H1 (cell line): Measurements from ENCODE around the gene OR2Y1. TPM values are rescaled to one million over a fixed set of nuclear protein-coding genes. Genes with fewer than 3 reads are reported as not detected.

ENCODE experiments used
- CTCF ChIA-PET: fragments of 300-600 bp; sonication (Branson Sonifier 250); formaldehyde crosslinking; loops from one replicate; lab custom pipeline; 2021; ENCODE audit not compliant: partially characterized antibody; lab: Charles Lee
- POLR2A ChIA-PET: fragments of 300-600 bp; sonication (Branson Sonifier 250); formaldehyde crosslinking; loops from one replicate; lab custom pipeline; 2021; ENCODE audit warnings: inconsistent platforms; ENCODE audit not compliant: partially characterized antibody; lab: Charles Lee
- DNase-seq, 2 experiments: peaks; one replicate each; pipeline versions ENCODE4 v3.0.0 to v3.0.0-alpha.2; 2010 to 2022; ENCODE audit warnings: low spot score in 2 of 2, low read depth in 1 of 2, mixed read lengths in 1 of 2
- FAIRE-seq: peaks from 2 replicates; lab custom pipeline; 2011; peaks lifted over from hg19 to GRCh38; lab: Jason Lieb, UNC
- H2AFZ ChIP-seq: 2 replicates; pipeline ENCODE4 v1.8.1; 2012; ENCODE audit warnings: low read length, inconsistent platforms
- H2AK5ac ChIP-seq: 2 replicates; pipeline ENCODE4 v1.6.1; 2013; ENCODE audit warnings: low read depth, low read length
- H2BK120ac ChIP-seq: replicated peaks from 2 replicates; pipeline ENCODE3; 2013; ENCODE audit warnings: low read depth, low read length, inconsistent platforms
- H2BK12ac ChIP-seq: 2 replicates; pipeline ENCODE4 v1.6.1; 2013; ENCODE audit warnings: low read depth, low read length
- H2BK15ac ChIP-seq: 2 replicates; pipeline ENCODE4 v1.6.1; 2013; ENCODE audit warnings: low read length
- H2BK20ac ChIP-seq: 2 replicates; pipeline ENCODE4 v1.6.1; 2013; ENCODE audit warnings: low read length
- H2BK5ac ChIP-seq: 2 replicates; pipeline ENCODE4 v1.6.1; 2013; ENCODE audit warnings: low read depth, low read length
- H3K14ac ChIP-seq: 2 replicates; pipeline ENCODE4 v1.6.1; 2013; ENCODE audit warnings: inconsistent platforms; ENCODE audit not compliant: insufficient read length
- H3K18ac ChIP-seq: 2 replicates; pipeline ENCODE4 v1.6.1; 2013; ENCODE audit warnings: low read length; ENCODE audit errors: extremely low read depth
- H3K23ac ChIP-seq: 2 replicates; pipeline ENCODE4 v1.6.1; 2013; ENCODE audit warnings: inconsistent platforms; ENCODE audit not compliant: insufficient read length
- H3K23me2 ChIP-seq: 2 replicates; pipeline ENCODE4 v1.6.1; 2013; ENCODE audit warnings: low read depth, low read length
- H3K27ac ChIP-seq: 2 replicates; pipeline ENCODE4 v1.6.1; 2011; ENCODE audit warnings: low read depth, low read length, inconsistent platforms
- H3K27me3 ChIP-seq, 4 experiments: replicated peaks in 1 of 4; 1 replicate in 1 of 4; 2 replicates in 3 of 4; pipeline versions ENCODE4 v1.6.1 to v1.8.1; 2011 to 2013; ENCODE audit warnings: low read length in 3 of 4, mild to moderate bottlenecking in 3 of 4, inconsistent platforms in 2 of 4, mixed read lengths in 2 of 4, moderate library complexity in 1 of 4; ENCODE audit not compliant: control insufficient read depth in 3 of 4, insufficient read depth in 3 of 4; ENCODE audit errors: extremely low read depth in 1 of 4
- H3K36me3 ChIP-seq, 4 experiments: 2 replicates each; pipeline versions ENCODE4 v1.6.1 to v1.8.1; 2011 to 2013; ENCODE audit warnings: mild to moderate bottlenecking in 4 of 4, low read length in 3 of 4, moderate library complexity in 2 of 4, control low read depth in 1 of 4, inconsistent platforms in 1 of 4; ENCODE audit not compliant: insufficient read depth in 4 of 4, control insufficient read depth in 2 of 4
- H3K4ac ChIP-seq: replicated peaks from 2 replicates; pipeline ENCODE3; 2013; ENCODE audit warnings: low read length, low read depth, mixed read lengths, inconsistent platforms; ENCODE audit not compliant: insufficient read length
- H3K4me1 ChIP-seq, 4 experiments: replicated peaks in 1 of 4; 1 replicate in 1 of 4; 2 replicates in 3 of 4; pipeline versions ENCODE4 v1.6.1 to v1.8.1; 2011 to 2013; ENCODE audit warnings: low read length in 3 of 4, inconsistent platforms in 2 of 4, mixed read lengths in 1 of 4; ENCODE audit not compliant: insufficient read depth in 4 of 4, control insufficient read depth in 3 of 4
- H3K4me2 ChIP-seq, 2 experiments: 2 replicates each; pipeline versions ENCODE4 v1.6.1 to v1.8.1; 2011 to 2013; ENCODE audit warnings: low read depth in 2 of 2, low read length in 2 of 2, control low read depth in 1 of 2, inconsistent platforms in 1 of 2, mild to moderate bottlenecking in 1 of 2; ENCODE audit not compliant: insufficient read depth in 1 of 2
- H3K4me3 ChIP-seq, 4 experiments: fragments of 200-600, 300-600 bp in 1 of 4; sonication (generic), shearing (Covaris generic), sonication (Bioruptor Twin) in 1 of 4; 2 replicates each; pipeline versions ENCODE4 v1.5.1 to v1.8.1; 2011 to 2016; ENCODE audit warnings: low read length in 4 of 4, low read depth in 3 of 4, control low read depth in 2 of 4, inconsistent platforms in 2 of 4, mild to moderate bottlenecking in 2 of 4, mixed read lengths in 1 of 4, moderate library complexity in 1 of 4; ENCODE audit not compliant: insufficient read depth in 2 of 4; ENCODE audit errors: extremely low read depth in 1 of 4
- H3K56ac ChIP-seq: replicated peaks from 2 replicates; pipeline ENCODE3; 2013; ENCODE audit warnings: low read depth, mild to moderate bottlenecking, mixed read lengths, low read length, inconsistent platforms; ENCODE audit not compliant: insufficient read length
- H3K79me1 ChIP-seq: 2 replicates; pipeline ENCODE4 v1.6.1; 2013; ENCODE audit warnings: low read depth, low read length, control low read depth
- H3K79me2 ChIP-seq, 2 experiments: 2 replicates each; pipeline versions ENCODE4 v1.6.1 to v1.8.1; 2012 to 2013; ENCODE audit warnings: low read length in 2 of 2, mild to moderate bottlenecking in 2 of 2, inconsistent platforms in 1 of 2; ENCODE audit not compliant: insufficient read depth in 2 of 2, control insufficient read depth in 1 of 2
- H3K9ac ChIP-seq, 4 experiments: replicated peaks in 1 of 4; 1 replicate in 1 of 4; 2 replicates in 3 of 4; pipeline versions ENCODE4 v1.6.1 to v1.8.1; 2011 to 2013; ENCODE audit warnings: low read depth in 3 of 4, low read length in 3 of 4, control low read depth in 2 of 4, mild to moderate bottlenecking in 2 of 4, moderate library complexity in 2 of 4, inconsistent platforms in 1 of 4; ENCODE audit errors: extremely low read depth in 1 of 4
- H3K9me3 ChIP-seq, 2 experiments: 2 replicates each; pipeline versions ENCODE4 v1.6.1 to v1.8.1; 2012 to 2013; ENCODE audit warnings: mild to moderate bottlenecking in 2 of 2, moderate library complexity in 2 of 2, control low read depth in 1 of 2, inconsistent platforms in 1 of 2, low read depth in 1 of 2, low read length in 1 of 2, mixed read lengths in 1 of 2; ENCODE audit not compliant: insufficient read depth in 2 of 2
- H4K20me1 ChIP-seq, 2 experiments: replicated peaks in 1 of 2; 2 replicates each; pipeline versions ENCODE3 to v1.8.1; 2011 to 2013; ENCODE audit warnings: inconsistent platforms in 2 of 2, low read length in 2 of 2, mild to moderate bottlenecking in 1 of 2; ENCODE audit not compliant: insufficient read depth in 2 of 2, control insufficient read depth in 1 of 2
- H4K5ac ChIP-seq: 2 replicates; pipeline ENCODE4 v1.6.1; 2013; ENCODE audit warnings: low read length, low read depth, mixed read lengths, inconsistent platforms; ENCODE audit not compliant: insufficient read length
- H4K8ac ChIP-seq: 2 replicates; pipeline ENCODE4 v1.8.0; 2013; ENCODE audit warnings: mild to moderate bottlenecking, moderate library complexity, low read length, inconsistent platforms; ENCODE audit not compliant: insufficient read depth; ENCODE audit errors: extremely low read depth
- H4K91ac ChIP-seq: replicated peaks from 2 replicates; pipeline ENCODE3; 2013; ENCODE audit warnings: low read length, mixed read lengths, inconsistent platforms; ENCODE audit not compliant: insufficient read length
- BACH1 ChIP-seq: IDR thresholded peaks from 2 replicates; pipeline ENCODE4 v1.6.1; 2012; ENCODE audit warnings: low read length, improper control_type of control experiment
- CHD2 ChIP-seq: IDR thresholded peaks from 2 replicates; pipeline ENCODE4 v1.6.1; 2012; ENCODE audit warnings: low read length, improper control_type of control experiment
- HDAC6 ChIP-seq: IDR thresholded peaks from one replicate; pipeline ENCODE4 v1.7.1; 2012; ENCODE audit warnings: low read depth, mild to moderate bottlenecking, inconsistent platforms, low read length, moderate library complexity
- KDM4A ChIP-seq: IDR thresholded peaks from one replicate; pipeline ENCODE4 v1.7.1; 2012; ENCODE audit warnings: low read depth, mild to moderate bottlenecking, moderate library complexity, low read length, inconsistent platforms; ENCODE audit not compliant: severe bottlenecking
- RAD21 ChIP-seq, 2 experiments: IDR thresholded peaks in 1 of 2; conservative IDR thresholded peaks in 1 of 2; 2 replicates each; pipeline ENCODE4 v1.6.1; 2011; ENCODE audit warnings: low read depth in 2 of 2, low read length in 2 of 2, improper control_type of control experiment in 1 of 2, inconsistent platforms in 1 of 2, mild to moderate bottlenecking in 1 of 2, moderate library complexity in 1 of 2
- SIN3A ChIP-seq, 2 experiments: IDR thresholded peaks in 1 of 2; conservative IDR thresholded peaks in 1 of 2; 2 replicates each; pipeline ENCODE4 v1.6.1; 2011 to 2012; ENCODE audit warnings: low read length in 2 of 2, improper control_type of control experiment in 1 of 2, low read depth in 1 of 2, mild to moderate bottlenecking in 1 of 2
- SP1 ChIP-seq: IDR thresholded peaks from 2 replicates; pipeline ENCODE4 v1.6.1; 2011; ENCODE audit warnings: low read depth, low read length
- TAF7 ChIP-seq: optimal IDR thresholded peaks from 2 replicates; pipeline ENCODE3; 2011; ENCODE audit warnings: low read depth, mild to moderate bottlenecking, inconsistent platforms, low read length, moderate library complexity, borderline replicate concordance
- WGBS, 2 experiments: shearing (Covaris generic) in 1 of 2; methylation state at CpG; one replicate each; pipeline versions ENCODE4 v1.1.6 to v1.1.7; 2013 to 2015; ENCODE audit warnings: low lambda C conversion rate in 2 of 2, mixed read lengths in 2 of 2, inconsistent platforms in 1 of 2, low coverage in 1 of 2, missing lambda C conversion rate in 1 of 2; ENCODE audit not compliant: insufficient replicate concordance in 2 of 2, insufficient coverage in 1 of 2, insufficient read length in 1 of 2; ENCODE audit errors: extremely low coverage in 1 of 2, missing lambda C conversion rate in 1 of 2; 5-methylcytosine and 5-hydroxymethylcytosine counted together
- polyA plus RNA-seq, 7 experiments: library from polyadenylated mRNA; depleted of rRNA in 3 of 7; stranded (reverse) in 5 of 7; unstranded in 2 of 7; fragments of >200 nt in 5 of 7; fragments of 200-250 nt in 2 of 7; gene quantifications; 1 replicate in 5 of 7; 2 replicates in 1 of 7; 4 replicates in 1 of 7; pipeline versions ENCODE4 v1.2.1 to v1.2.3, GENCODE V29; 2011 to 2013; ENCODE audit warnings: missing spikeins in 2 of 7, mixed read lengths in 2 of 7
- total RNA-seq: library from RNA; stranded (reverse); fragmentation: NEBNext Ultra II Directional; extraction: Animal tissue kit (Norgen Biotek cat#: 25700); gene quantifications from 2 replicates; pipeline ENCODE4 v1.2.1, GENCODE V29; 2021
- TF ChIP-seq, protein P1 (sequence below): IDR thresholded peaks from 2 replicates; pipeline ENCODE4 v1.6.1; 2012; ENCODE audit warnings: inconsistent platforms

The OR2Y1 gene
- total and polyA plus RNA-seq, 2 of the 8 experiments (the other 6 are each of a cell fraction or from before 2014, with no cell fraction given), result not detected

DNA sequence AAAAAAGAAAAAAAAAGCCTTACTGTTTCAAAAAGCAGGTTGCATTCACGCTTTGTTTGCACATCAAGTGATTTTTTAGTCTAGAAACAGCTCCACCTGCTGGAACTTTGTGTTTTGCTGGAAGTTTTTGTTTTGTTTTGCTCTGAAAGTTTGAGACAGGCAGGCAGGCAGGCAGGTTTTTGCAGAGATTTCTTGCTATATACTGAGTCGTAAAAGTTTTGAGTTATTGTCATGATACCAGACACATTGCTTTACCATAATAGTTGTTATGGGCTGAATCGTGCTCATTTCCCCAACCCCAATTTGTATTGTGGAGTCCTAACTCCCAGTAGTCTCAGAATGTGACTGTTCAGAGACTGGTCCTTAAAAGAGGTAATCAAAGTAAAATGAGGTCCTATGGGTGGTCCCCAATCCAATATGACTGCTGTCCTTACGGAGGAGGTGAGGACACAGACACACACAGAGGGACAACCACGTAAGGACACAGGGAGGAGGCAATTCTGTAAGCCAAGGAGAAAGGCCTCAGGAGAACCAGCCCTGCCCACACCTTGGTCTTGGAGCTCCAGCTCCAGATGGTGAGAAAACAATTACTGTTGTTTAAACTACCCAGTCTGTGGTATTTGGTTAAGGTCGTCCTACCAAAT, 20.9 kb downstream of the OR2Y1 start:
- Histone ChIP-seq H4K8ac (no peak overlapping the region), H4K5ac (no peak overlapping the region), H3K4me1 (peaks cover 0 to 3% (median 0%) of the 10 kb centered on the region in 4 experiments; a peak in 2 of 7 replicates), H2BK5ac (no peak overlapping the region), H3K27ac (no peak overlapping the region), H4K20me1 (no peaks in the 10 kb centered on the region), H3K79me2 (no peaks in the 10 kb centered on the region), H4K91ac (no peak overlapping the region), H3K14ac (no peak overlapping the region), H2BK120ac (no peak overlapping the region), H3K4ac (no peak overlapping the region), H3K27me3 (no peaks in the 10 kb centered on the region), H3K23ac (no peak overlapping the region), H3K56ac (no peak overlapping the region), H2BK15ac (0 out of 2 replicates have a peak overlapping the region, but pooled peaks have one; percentile 73), H3K4me3 (no peak overlapping the region), H3K23me2 (no peaks in the 10 kb centered on the region), H3K4me2 (no peak overlapping the region), H2AFZ (peak overlapping the region; percentile 76), H2AK5ac (no peak overlapping the region), H3K36me3 (no peaks in the 10 kb centered on the region), H3K18ac (no peak overlapping the region), H2BK12ac (no peak overlapping the region), H3K9me3 (no peaks in the 10 kb centered on the region; a peak in 1 of 4 replicates), H2BK20ac (no peak overlapping the region), H3K79me1 (no peaks in the 10 kb centered on the region), H3K9ac (no peak overlapping the region)
- no peak for DNase-seq
- 61% methylated on average over 6 of the region's 6 CpGs; no CpG with 5 or more reads in 1 of the 2 experiments for WGBS, 2 experiments
- CTCF ChIA-PET, result interaction anchor here (0.6 to 2.9 kb wide), 30 partner anchors 9 to 354 kb away, joined by 3 to 23 read pairs (median 4); partner anchors contain the start of genes OR2Y1, SCGB3A1 and ZFP62
- POLR2A ChIA-PET, result no interaction called here
- FAIRE-seq, result peak; percentile 78
- TF ChIP-seq KDM4A (no peak), HDAC6 (no peak), CHD2 (no peak), TAF7 (no peak), BACH1 (no peak), SIN3A (conservative IDR thresholded peaks at IDR 0.05 in 1 of 2, IDR thresholded peaks at IDR 0.05 in 1 of 2; ENCODE audit: low read depth in 1 of 2, low read length in 2 of 2) (no peak), RAD21 (IDR thresholded peaks at IDR 0.05 in 1 of 2, conservative IDR thresholded peaks at IDR 0.05 in 1 of 2; ENCODE audit: low read depth in 2 of 2, low read length in 2 of 2) (peak; percentile 55 to 62), SP1 (no peak)
- TF ChIP-seq, protein P1, sequence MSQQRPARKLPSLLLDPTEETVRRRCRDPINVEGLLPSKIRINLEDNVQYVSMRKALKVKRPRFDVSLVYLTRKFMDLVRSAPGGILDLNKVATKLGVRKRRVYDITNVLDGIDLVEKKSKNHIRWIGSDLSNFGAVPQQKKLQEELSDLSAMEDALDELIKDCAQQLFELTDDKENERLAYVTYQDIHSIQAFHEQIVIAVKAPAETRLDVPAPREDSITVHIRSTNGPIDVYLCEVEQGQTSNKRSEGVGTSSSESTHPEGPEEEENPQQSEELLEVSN, result no peak
